IPS-NIHi7 (cell line): Measurements from ENCODE around the gene SSR2.

Experiments used
- DNase-seq: peaks from one replicate; pipeline ENCODE4 v3.0.0; 2012; ENCODE audit warnings: mixed read lengths; ENCODE audit errors: extremely low spot score

The SSR2 gene

DNA sequence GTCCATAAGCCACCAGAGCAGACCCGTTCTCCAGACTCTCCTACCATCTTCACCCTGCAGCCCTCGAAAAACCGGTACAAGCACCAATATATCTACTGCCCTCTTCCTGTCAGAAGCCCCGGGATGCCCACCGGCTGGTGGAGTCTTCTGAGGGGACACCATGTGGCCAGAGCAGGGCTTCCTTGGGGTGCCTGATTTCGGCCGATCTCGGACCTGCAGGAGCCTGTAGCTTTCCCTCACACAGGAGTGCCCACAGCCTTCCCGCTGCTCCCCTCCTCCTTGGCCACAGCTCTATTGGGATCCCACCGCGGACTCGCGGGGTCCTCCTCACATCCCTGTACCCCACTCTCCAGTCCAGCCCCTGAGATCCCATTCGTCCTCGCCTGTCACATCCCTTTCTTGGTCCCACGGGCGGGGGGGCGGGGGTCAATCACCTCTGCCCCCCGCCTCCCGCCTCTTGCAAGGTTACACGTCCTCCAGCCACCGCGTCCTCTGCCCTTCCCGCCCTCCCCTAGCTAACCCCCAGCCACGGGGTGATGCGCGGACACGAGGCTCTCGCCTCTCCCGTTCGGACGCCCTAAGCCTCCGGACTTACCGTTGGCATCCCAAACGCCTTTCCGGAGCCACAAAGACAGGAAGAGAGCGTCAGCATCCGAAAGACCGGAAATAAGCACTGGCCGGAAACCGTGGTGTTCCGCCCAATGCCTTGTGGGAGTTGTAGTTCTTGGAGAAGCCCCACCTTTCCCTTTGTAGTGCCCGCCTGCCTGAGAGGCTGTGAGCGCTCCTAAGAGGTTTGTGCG is at the start of gene SSR2:
SSR2 (minus strand) TSS at position 659 of the 800 bp plus-strand sequence. CDS start 784 bp downstream, outside the sequence.
- DNase-seq = peak; percentile 98

DNA sequence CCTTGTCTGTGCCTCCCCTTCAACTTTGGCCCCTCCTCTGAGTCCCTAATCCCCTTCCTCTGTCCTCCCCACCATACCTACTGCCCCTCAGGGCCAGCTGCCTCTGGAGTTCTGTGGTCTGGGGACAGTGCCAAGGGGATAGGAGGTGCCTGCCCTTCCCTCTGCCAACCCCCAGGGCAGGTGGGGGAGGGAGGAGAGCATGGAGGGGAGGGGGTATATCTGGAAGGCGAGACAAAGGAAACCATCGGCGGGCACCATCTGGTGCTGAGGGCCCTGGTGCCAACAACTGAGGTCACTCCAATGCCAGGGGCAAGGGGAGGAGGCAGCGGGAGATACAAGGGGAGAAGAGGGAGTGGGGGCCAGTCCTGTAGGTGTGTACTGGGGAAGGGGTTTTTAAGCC is 49.8 kb upstream of the SSR2 start:
- DNase-seq = no peak

DNA sequence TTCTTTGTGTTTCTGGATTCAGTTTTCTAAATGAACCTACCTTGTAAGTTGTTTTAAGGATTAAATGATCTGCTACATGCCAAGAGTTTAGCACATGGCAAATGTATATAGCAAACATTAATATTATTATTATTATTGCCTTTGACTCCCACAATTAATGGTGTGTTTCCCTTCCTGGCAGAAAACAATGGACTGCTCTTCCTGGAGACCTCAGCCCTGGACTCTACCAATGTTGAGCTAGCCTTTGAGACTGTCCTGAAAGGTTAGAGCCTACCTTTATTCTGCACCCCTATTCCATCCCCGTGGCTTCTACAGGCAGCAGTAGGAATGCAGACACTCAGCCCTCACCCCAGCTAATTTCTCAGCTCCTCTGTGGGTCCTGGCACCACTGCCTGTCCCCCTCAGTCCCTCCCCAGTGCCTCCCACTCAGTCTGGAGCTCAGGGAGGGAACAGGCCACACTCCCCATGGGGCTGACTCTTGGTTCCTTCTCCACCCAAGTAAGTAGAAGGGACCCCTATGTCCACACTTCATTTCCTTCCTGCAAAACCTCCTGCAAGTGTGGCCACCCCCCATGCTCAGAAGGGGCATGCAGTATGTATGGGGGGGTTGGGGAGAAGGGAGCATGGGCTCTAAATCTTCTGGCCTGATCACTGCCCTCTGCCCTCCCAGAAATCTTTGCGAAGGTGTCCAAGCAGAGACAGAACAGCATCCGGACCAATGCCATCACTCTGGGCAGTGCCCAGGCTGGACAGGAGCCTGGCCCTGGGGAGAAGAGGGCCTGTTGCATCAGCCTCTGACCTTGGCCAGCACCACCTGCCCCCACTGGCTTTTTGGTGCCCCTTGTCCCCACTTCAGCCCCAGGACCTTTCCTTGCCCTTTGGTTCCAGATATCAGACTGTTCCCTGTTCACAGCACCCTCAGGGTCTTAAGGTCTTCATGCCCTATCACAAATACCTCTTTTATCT is 49.0 kb upstream of the SSR2 start:
- no peak for DNase-seq

- no peak for DNase-seq
These were observed 46.5 kb upstream of the SSR2 start for GRCh38 chr1:156067262-156067661.

- DNase-seq = no peak
These were observed 45.1 kb upstream of the SSR2 start for GRCh38 chr1:156065871-156066270.

DNA sequence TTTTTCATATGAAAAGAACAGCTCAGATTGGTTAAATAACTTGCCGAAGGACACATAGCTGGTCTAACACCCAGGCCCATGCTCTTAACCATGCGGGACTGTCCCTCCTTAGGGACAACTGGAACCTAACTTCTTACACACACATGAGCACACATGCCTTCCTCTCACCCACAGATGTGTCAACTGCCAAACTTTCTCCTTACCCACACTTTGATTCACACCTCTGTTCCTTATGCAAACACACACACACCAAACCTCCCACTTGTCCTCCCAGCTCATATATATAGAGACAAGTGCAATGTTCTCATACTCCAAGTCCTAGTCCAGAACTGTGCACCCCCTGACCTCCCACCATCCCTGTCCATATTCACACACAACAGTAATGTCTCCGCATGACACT is 44.5 kb upstream of the SSR2 start:
- no peak for DNase-seq

DNA sequence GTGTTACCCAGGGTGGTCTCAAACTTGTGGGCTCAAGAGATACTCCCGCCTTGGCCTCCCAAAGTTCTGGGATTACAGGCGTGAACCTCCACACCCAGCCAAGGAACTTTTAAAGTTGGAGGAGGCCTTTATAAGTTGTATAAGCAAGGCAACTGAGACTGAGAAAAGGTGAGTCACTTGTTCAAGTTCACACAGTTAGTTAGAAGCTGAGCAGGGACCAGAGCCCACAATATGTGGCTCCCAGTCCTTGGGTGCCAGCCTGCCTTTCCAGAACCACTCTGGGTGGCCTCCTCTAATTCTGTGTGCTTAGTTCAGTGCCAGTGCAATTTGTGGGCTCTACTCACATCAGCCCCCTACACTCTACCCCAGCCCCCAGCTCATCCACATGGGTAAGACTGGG is 43.9 kb upstream of the SSR2 start:
- no peak for DNase-seq

DNA sequence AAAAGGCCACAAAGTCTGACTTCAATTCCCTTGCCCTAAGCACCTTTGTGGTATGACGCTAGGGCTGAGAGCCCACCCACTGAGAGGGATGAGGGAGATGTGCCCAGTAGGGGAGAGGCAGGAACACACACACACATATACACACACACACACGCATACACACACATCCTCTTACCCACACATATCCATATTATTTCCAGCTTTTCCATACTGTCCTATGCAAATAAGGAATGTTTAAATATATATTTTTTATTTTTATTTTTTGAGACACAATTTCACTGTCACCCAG is 43.2 kb upstream of the SSR2 start:
- no peak for DNase-seq

DNA sequence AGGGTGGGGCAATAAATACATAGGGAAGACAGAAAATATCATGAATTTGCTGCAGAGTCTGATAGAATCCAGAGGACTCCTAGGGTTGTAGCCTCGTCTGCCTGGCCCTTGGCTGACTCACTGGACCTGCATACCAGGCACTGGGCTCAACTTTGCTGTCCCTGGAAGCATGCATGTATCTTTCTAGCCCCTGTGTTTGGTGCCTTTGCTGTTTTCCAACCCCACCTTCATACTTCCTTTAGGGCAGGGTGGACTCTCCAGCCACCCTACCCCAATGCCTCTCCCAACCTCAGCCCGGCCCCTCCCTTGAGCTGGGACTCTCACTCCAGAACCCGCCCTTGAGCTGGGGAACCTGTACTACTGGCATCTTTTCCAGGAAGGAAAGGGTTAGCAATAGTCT is 41.4 kb upstream of the SSR2 start:
- DNase-seq = no peak

DNA sequence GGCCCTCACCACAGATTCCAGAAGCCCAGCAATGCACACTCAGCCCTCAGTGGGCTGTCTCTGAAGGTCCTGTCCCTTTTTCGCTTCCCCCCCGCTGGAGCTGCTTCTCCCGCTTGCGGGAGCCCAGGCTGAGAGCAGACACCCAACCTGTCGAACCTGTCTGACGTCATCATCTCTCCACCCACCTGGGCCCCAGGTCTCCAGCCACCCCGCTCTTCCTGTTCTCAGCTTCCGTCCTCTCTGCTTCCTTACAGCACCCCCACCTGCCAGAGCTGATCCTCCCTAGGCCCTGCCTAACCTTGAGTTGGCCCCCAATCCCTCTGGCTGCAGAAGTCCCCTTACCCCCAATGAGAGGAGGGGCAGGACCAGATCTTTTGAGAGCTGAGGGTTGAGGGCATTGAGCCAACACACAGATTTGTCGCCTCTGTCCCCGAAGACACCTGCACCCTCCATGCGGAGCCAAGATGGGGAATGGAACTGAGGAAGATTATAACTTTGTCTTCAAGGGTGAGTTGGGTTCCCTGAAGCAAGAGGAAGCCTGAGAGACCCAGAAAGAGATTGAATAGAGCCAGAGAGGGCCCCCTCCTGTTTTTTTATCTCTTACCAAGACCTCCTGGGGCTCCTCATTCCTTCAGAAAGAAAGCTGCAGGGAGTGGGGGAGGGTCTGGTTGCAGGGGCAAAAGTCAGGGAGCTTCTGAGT is 40.3 kb upstream of the SSR2 start, which contains the start of gene RAB25:
RAB25 (plus strand) TSS at position 224 of the 700 bp plus-strand sequence; CDS start at position 465, 241 bp downstream.
- DNase-seq = peak; percentile 89

- no peak for DNase-seq
These were observed 35.6 kb upstream of the SSR2 start for GRCh38 chr1:156056326-156056849.

DNA sequence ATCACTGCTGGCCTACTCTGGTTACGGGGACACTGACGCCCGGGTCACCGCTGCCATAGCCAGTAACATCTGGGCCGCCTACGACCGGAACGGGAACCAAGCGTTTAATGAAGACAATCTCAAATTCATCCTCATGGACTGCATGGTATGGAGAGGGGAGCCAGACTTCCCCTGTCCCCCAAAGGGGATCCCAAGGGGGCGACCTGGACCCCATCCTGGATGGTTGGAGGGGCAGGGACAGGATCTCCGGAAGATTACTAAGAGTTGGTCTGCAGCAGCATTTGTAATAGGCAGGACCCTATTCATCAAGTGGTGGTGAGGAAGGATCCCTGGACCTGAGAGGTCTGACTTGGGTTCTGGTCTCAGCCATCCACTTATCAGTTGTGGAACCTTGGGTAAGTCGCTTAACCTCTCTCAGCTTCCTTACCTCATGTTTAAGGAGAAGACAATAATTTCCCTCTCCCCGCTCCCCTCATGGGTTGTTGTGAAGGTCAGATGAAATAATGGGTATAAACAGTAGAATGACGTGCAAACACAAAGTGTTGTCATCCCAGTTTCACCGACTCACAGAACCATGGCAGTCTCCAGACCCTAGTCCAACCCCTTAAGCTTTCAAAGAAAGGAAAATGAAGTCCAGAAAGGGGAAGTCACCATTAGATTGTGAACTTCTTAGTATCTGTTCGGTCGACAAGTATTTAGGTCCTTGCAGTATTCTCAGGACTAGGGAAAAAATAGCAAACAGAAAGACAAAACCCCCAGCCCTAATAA is 34.7 kb upstream of the SSR2 start:
- DNase-seq = no peak

- peak; percentile 91 for DNase-seq
These were observed 33.9 kb upstream of the SSR2 start, which contains the start of gene LAMTOR2 for GRCh38 chr1:156054500-156055280. LAMTOR2 (plus strand) TSS chr1:156054782; CDS start chr1:156054890, 108 bp downstream.

DNA sequence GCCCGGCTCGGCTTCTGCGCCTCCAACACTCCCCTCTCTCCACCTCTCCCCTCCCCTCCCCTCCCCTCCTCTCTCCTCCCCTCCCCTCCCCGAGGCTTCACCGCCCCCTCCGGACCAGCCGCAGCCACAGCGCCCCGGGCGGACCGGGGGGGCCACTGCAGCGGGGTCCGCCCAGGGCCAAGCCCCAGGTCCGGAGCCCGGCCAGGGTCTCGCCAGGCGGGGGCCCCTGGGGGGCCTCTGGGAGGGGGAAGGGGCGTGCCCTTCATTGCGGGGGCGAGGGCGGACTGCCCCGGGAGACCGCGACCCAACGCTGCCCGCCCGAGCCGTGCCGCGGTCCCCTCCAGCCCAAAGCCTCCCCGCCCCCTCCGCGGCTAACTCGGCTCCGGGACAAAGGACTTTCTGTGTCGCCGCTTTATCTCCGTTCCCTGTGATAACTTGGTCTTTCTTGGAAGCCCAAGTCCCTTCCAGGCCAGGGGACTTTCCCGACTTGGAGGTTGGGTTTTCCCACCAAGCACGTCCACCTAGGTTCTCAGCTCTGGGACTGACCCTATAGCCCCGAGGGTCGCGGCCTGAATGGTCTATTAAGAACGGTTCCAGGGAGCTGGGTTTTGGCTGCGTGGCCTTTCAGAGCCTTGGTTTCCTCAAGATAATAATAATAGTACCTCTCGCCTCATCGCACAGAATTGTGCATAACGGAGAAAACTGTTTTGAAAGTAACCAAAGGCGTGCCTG is 33.2 kb upstream of the SSR2 start, which contains the start of gene UBQLN4:
UBQLN4 (minus strand) TSS at position 31 of the 732 bp plus-strand sequence. CDS start 97 bp downstream, outside the sequence.
- peak; percentile 94 for DNase-seq

DNA sequence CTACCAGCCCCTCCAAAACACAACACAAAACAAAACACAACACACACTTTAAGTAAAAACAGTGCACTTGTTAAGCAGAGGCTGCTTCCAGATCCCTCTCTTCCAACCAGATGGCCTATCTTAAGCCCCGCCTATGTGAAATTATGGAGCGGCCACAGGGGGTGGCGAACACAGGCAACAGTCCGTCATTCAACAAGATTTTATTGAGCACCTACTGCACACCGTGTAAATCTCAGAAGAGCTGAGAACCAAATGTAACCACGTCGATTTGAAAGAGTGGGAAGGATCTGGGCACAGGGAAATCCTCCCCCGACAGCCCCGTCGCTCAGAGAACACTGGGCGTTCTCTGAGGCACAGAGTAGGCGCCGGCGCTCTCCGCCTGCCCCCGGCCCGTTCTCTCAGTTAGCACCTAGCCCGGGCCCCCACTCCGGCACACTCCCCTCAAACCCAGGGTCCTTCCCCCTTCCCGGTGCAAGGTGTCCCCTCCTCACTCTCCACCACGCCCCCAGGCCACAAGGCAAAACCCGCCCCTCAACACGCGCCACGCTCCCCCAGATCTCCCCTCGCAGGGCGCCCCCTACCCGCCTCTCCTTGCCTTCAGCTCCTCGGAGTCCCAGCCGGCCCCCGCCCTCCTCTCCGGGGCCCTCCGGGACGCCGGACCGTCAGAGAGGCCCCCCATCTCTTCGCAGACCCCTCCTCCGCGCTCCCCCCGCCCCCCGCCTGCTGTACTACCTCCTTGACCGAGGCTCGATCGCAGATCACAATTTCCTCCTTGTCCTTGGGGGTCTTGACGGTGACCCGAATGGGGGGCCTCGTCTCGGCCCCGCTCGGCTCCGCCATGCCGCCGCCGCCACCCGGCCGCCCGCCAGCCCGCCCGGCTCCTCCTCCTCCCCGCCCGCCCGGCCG is 32.4 kb upstream of the SSR2 start:
- peak; percentile 88 for DNase-seq

- no peak for DNase-seq
These were observed 30.4 kb upstream of the SSR2 start for GRCh38 chr1:156051011-156051725.

- no peak for DNase-seq
These were observed 29.6 kb upstream of the SSR2 start for GRCh38 chr1:156050376-156050775.
